Stimulated activated CD4-positive, alpha-beta T cell treated with anti-CD3 and anti-CD28 coated beads, Interleukin-12 subunit alpha, Interleukin-12 subunit beta, amount 100 ng/mL, for 24 hours (primary cell): ENCODE measurements around the gene AKR1B1.
A peak's percentile ranks its signal among the peaks of the same experiment; 100 is the strongest.

Experiments used
- DNase-seq, 2 experiments: peaks; one replicate each; pipeline ENCODE4 v3.0.0-alpha.2; 2020; ENCODE audit warnings: low read depth in 2 of 2

Gene AKR1B1

DNA sequence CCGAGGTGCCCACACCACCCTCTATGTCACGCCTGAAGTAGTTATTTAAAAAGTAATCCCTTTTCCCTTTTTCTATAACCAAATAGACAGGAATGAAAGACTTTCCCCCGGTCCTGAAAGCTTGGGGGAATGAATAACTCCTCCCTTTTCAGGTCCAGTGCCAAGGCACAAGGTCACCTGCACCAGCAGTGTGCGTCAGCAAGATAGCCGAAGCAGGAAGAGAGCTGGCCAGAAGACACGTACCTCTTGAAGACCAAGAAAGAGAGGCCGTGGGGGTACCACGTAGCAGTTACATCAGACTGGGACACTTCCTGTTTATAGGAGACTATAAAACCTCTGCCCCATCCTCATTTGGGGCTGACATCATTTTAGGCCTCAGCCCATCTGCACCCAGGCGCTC, 10.7 kb upstream of the AKR1B1 start:
- no peak for DNase-seq

DNA sequence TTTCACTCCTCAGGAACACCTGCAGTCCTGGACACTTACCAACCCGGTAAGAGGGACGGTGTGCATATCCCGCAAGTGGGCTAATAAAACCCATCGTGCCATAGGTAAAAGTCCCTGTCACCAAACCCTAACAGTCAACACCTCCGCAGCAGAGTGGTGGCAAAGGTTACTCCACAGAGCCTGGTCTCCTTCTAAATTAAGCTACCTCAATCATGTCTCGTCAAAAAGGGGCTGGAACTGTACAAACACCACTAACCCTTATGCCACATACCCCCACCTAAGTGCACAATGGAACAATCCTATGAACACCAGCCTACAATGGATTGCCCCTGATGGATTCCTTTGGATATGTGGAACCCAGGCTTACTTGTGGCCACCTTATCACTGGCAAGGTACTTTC, 9.6 kb upstream of the AKR1B1 start:
- no peak for DNase-seq

- DNase-seq: no peak
Measured at GRCh38 chr7:134468054-134468453, 9.2 kb upstream of the AKR1B1 start.

DNA sequence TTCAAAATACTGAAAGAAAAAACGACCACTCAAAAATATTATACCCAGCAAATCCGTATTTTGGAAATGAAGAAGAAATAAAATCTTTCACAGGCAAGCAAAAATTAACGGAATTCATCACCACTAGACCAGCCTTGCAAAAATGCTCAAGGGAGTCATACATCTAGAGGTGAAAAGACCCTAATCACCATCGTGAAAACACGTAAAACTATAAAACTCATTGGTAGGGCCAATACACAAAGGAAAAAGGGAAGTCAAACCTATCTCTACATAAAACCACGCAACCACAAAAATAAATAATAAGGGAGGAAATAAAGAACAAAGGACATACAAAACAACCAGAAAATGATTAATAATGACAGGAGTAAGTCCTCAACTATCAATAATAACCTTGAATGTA, 6.6 kb upstream of the AKR1B1 start:
- no peak for DNase-seq

- DNase-seq: no peak
Measured at GRCh38 chr7:134464496-134464895, 5.6 kb upstream of the AKR1B1 start.

DNA sequence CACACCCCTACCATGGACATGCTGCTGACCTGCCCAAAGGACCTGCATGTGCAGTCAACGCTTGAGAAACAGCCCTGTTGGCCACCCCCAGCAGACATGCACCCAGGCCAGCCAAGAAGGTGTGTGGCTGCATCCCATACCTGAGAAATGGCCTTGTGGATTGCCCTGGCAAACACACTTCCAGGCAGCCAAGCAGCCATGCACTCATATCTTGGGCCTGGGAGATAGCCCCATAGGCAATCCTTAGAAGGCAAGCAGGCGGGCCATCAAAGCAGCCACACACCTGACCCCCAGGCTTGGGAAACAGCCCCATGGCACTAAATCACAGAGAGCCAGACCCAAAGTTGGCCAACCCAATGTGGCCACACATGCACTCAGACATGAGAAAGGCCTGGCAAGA, 4.9 kb upstream of the AKR1B1 start:
- DNase-seq: no peak

DNA sequence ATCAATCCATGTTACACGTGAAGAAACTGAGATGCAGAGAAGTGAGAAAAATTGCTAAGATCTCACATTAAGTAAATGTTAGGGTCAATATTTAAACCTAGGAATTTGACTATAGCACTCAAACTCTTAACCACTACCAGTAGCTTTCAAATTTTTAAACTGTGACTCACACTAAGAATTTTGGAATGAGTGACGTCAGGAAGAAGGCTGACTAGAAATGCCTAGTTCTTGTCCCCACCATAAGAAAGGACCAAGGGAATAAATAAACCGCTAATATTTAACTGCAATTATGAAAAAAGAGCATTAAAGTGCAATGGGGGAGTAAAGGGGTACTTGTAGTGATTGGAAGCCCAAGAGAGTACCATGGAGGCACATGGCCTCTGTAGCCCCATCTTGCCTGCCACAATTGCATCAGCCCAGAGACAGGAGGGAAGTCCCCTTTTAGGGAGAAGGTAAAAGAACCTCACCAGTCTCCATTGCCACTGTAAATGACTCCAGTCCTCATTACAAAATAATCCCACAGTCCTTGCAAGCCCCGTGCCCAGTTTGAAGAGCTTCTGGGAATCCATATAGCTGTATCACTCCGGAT, 3.5 kb upstream of the AKR1B1 start:
- no peak for DNase-seq

- DNase-seq: no peak
Measured at GRCh38 chr7:134461916-134462315, 3.0 kb upstream of the AKR1B1 start.

DNA sequence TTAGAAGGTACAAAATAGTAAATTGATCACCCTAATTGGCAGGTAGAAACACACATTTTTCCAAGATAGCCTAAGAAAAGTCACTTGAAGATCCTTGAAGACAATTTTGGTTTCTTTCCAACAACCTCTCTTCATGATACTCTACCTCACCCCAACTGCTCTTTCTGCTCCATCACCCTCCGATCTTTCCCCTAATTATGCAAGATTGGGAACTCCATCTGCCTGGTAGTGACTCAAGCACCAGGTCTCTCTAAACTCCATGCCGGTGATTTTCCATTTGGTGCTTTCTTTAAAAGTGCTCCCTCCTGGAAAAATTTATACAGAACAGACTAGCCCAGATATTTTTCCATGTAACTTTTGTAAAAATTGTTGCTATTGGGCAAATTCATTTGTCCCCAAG, 1.1 kb upstream of the AKR1B1 start:
- DNase-seq: no peak

DNA sequence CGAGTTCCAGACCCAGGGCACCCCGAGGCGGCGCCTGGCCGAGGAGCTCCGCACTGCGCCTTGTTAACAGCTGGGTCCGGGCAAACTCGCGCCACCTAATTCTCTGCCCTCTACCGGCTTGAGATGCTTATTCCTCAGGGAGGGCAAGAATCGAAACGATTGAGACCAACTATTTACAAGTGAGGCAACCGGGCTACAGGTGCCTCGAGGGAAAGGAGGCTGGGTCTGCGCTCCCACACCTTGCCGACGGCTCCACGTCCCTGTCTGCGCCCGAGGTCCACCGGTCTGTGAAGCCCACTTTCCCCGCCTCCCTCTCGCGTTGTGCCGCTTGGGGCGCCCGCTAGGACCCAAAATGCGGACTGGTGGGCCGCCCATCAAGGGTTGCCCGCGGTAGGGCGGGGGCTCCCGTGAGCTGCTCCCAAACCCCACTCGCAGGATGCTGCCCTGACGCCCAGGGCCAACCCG, 527 bp downstream of the AKR1B1 start:
- DNase-seq: peak in 1 of 2 experiments; percentile 42

- no peak for DNase-seq
Measured at GRCh38 chr7:134457210-134457609, 1.7 kb downstream of the AKR1B1 start.

DNA sequence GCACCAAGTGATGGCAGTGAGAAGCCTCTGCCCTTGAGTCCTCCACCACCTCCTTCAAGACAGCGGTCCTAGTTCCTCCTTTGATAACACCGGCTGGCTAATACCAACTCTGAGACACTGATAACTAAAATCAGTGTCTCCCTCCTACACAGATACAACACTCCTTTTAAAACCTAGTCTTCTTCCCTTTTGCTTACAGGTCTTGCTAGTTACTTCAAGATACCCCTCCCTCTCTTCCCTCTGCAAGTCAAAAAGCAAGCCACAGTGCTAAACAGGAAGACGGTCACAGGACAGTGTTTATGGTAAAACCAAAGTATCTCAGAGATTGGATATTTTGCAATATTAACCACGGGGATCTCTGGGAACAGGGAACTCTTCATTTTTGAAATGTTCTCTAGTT, 4.6 kb downstream of the AKR1B1 start:
- DNase-seq: no peak

DNA sequence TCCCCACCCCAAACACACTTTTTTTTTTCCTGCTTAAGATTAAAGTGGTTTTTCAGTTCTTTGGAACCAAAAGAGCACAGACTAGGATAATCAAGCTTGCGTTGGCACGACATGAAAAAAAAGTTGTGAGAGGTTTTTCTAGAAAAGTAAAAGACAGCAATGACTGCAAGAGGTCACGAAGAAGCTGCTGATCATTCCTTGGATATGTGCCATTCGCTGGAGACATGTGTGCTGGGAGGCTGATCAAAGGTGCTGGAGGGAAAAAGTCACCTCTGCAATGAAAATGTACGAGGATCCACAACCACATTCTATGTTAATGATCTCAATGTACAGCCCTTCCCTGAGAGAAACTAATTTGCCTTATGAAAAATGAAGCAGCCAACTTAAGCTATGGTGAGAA, 5.4 kb downstream of the AKR1B1 start:
- no peak for DNase-seq

DNA sequence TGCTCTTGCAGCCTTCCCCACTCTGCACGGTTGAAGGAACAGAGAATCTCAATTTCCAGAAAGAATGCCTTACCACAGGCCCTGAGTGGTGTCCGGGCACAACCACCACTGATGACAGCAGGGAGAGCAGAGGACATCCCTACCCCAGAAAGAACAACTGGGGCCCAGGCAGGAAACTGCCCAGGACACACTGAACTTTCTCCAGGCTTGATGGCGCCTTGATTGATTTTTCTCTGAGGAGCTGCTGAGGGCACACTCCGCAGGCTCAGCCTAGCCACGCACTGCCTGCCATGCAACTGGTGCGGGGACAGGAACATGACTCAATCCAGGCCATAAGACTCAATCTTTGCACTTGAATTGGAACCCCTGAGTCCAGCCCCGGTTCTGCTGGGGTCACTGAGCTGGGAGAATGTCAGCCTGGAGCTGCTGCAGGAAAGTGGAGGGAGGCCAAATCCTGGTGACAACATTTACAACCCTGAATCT, 5.9 kb downstream of the AKR1B1 start:
- DNase-seq: no peak

- no peak for DNase-seq
Measured at GRCh38 chr7:134452419-134452838, 6.5 kb downstream of the AKR1B1 start.

DNA sequence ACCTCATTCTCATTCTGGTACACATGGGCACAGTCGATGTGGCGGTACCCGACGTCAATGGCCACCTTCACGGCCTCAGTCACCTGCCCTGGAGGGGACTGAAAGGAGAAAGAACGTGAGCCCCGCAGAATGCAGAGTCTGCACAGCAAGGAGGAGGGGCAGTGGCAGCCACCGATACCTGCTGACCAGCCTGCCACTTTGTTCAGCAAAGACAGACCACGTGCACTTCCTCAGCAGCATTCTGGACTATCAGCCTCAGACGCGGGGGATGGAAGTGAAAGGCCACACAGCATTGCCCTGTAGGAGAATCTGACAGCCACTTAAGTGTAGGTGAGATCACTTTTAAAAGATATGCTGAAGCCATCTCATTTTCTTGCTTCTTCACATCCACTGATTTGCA, 7.2 kb downstream of the AKR1B1 start:
- DNase-seq: no peak

DNA sequence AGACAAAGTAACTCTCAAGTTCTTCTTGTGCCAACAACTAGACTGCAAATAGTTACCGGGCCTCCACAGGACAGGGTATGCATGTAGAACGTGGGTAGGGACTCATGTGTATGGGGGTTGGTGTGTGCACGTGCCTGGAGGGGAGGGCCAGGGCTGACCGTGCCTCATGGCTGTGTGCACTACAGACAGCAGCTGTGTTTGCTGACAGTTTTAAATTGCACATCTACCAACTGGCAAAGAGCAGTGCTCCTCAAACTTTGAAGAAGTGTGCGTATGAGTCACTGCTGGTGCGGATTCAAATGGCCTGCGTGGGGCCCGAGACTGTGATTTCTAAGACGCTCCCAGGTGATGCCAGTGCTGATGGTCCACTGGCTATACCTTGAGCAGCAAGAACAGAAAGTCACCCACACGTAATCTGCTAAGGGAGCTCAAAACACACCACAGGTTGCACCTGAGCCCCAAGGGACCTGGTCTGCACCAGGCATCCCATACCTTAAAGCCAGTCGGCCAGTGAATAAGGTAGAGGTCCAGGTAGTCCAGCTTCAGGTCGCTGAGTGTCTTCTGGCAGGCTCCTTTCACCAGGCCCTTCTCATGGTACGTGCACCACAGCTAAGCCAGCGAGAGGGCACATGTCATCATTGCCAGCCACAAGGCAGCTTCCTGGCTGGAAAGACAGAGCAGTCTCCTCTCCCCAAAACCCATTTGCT, 8.5 kb downstream of the AKR1B1 start:
- no peak for DNase-seq

GRCh38 chr7:134449680-134450079, 9.2 kb downstream of the AKR1B1 start:
- no peak for DNase-seq

- no peak for DNase-seq
Measured at GRCh38 chr7:134448356-134449229, 10.3 kb downstream of the AKR1B1 start.

- no peak for DNase-seq
Measured at GRCh38 chr7:134447383-134447782, 11.5 kb downstream of the AKR1B1 start.

DNA sequence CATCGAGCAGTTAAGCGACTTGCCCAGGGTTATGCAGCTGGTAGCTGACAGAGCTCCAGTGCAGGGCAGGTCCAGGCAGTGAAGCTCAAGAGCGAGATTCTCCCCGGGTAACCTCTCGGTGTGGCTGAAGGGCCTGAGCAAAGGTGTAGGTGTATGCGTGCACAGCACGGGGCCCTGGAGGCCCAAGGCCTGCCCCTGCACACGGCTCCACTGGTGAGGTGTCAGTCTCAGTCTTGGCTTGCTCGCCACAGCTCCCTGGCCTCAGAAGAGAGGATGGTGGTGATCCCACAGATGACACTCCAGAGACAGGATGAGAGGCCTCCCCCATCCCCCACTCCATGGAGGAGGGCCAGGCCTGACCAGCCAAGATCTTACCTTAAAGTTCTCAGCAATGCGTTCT, 12.0 kb downstream of the AKR1B1 start:
- DNase-seq: no peak

DNA sequence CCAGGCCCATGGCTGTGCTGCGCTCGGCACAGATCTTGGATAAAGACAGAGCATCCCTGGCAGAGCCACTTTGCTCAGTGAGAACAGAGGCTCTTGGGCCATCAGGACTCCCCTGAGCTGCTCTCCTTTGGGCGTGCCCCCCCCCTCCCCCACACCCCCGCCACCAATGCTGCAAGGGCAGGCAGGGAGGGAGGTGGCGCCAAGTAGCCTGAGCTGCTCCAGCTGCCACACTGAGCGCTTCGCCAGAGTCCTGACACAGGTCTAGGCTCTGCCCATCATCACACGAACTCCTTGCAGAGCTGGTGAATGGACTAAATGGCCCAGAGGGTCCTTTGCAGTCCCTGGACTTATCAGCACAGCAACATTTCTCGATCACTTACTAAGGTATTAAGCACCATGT, 12.5 kb downstream of the AKR1B1 start:
- no peak for DNase-seq

DNA sequence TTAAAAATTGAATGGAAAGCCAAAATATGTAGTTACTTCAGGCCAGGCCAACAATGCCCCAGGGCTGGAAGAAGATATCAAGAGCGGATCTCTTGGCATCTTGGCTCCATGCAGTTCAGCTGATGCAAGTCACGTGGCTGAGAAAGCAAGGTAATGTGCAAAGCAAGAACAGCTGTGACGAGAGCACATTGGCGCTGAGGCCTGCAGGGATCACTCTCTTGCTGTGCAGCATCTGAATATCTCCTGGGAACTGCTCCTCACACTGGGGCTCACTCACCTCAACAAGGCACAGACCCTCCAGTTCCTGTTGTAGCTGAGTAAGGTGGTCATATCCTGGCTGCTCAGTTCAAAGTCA, 14.0 kb downstream of the AKR1B1 start:
- DNase-seq: no peak
